Fibroblast of lung (primary cell): Measurements from ENCODE around the gene NAPB. TPM values are rescaled to one million over a fixed set of nuclear protein-coding genes. Genes with fewer than 3 reads are reported as not detected.

ENCODE experiments used
- DNase-seq, 2 donors: peaks; one replicate each; pipeline versions ENCODE4 v3.0.0 to v3.0.0-alpha.2; 2010; ENCODE audit warnings: low read depth in 2 of 2
- H2AFZ ChIP-seq: 2 replicates; pipeline ENCODE4 v1.5.1; 2012; ENCODE audit warnings: low read length, control low read depth, inconsistent platforms
- H3K27ac ChIP-seq: 2 replicates; pipeline ENCODE4 v1.5.1; 2011; ENCODE audit warnings: low read length, control low read depth; ENCODE audit not compliant: insufficient read depth
- H3K27me3 ChIP-seq: 2 replicates; pipeline ENCODE4 v1.5.1; 2011; ENCODE audit warnings: mild to moderate bottlenecking, low read length; ENCODE audit not compliant: control insufficient read depth, insufficient read depth
- H3K36me3 ChIP-seq: 2 replicates; pipeline ENCODE4 v1.5.1; 2011; ENCODE audit warnings: low read length; ENCODE audit not compliant: control insufficient read depth, insufficient read depth
- H3K4me1 ChIP-seq: 2 replicates; pipeline ENCODE4 v1.5.1; 2011; ENCODE audit warnings: low read length; ENCODE audit not compliant: control insufficient read depth, insufficient read depth; ENCODE audit errors: extremely low read depth
- H3K4me2 ChIP-seq: 2 replicates; pipeline ENCODE4 v1.5.1; 2011; ENCODE audit warnings: low read length, control low read depth; ENCODE audit not compliant: insufficient read depth; ENCODE audit errors: extremely low read depth
- H3K4me3 ChIP-seq, 4 experiments: fragments of 200-600 bp in 1 of 4; sonication (generic) in 1 of 4; replicated peaks in 1 of 4; 2 replicates each; pipeline ENCODE4 v1.5.1; 2011 to 2016; ENCODE audit warnings: low read length in 4 of 4, low read depth in 3 of 4, mild to moderate bottlenecking in 3 of 4, control low read depth in 2 of 4, inconsistent platforms in 1 of 4, mixed read lengths in 1 of 4; ENCODE audit not compliant: insufficient read depth in 1 of 4; ENCODE audit errors: control extremely low read depth in 1 of 4
- H3K79me2 ChIP-seq: 2 replicates; pipeline ENCODE4 v1.5.1; 2012; ENCODE audit warnings: mild to moderate bottlenecking, low read length, inconsistent platforms; ENCODE audit not compliant: control insufficient read depth, insufficient read depth
- H3K9ac ChIP-seq: 2 replicates; pipeline ENCODE4 v1.5.1; 2011; ENCODE audit warnings: mild to moderate bottlenecking, low read length, control low read depth; ENCODE audit not compliant: insufficient read depth
- H3K9me3 ChIP-seq: 2 replicates; pipeline ENCODE4 v1.5.1; 2012; ENCODE audit warnings: low read depth, low read length; ENCODE audit not compliant: control insufficient read depth, insufficient read depth
- H4K20me1 ChIP-seq: 2 replicates; pipeline ENCODE4 v1.5.1; 2011; ENCODE audit warnings: low read length; ENCODE audit not compliant: control insufficient read depth, insufficient read depth; ENCODE audit errors: extremely low read depth
- CTCF ChIP-seq, 2 donors: IDR thresholded peaks in 1 of 2; conservative IDR thresholded peaks in 1 of 2; 1 replicate in 1 of 2; 2 replicates in 1 of 2; pipeline ENCODE4 v1.5.1; 2011 to 2012; ENCODE audit warnings: low read length in 2 of 2, control low read depth in 1 of 2, inconsistent platforms in 1 of 2, low read depth in 1 of 2, mild to moderate bottlenecking in 1 of 2
- EZH2 ChIP-seq: IDR thresholded peaks from 2 replicates; pipeline ENCODE4 v1.5.1; 2012; ENCODE audit warnings: low read length, control low read depth, mild to moderate bottlenecking; ENCODE audit errors: missing control alignments
- polyA plus RNA-seq, 2 donors: library from polyadenylated mRNA; depleted of rRNA in 1 of 2; stranded (reverse) in 1 of 2; unstranded in 1 of 2; fragments of >200 nt; gene quantifications; 2 replicates each; pipeline ENCODE4 v1.2.1, GENCODE V29; 2011 to 2012; ENCODE audit warnings: missing spikeins in 1 of 2
- total RNA-seq: library from RNA; depleted of rRNA; stranded (reverse); fragments of >200 nt; gene quantifications from 2 replicates; pipeline ENCODE4 v1.2.1, GENCODE V29; 2014

The NAPB gene
- total and polyA plus RNA-seq, 2 donors (not counting 1 experiment from before 2014, with no cell fraction given) = 5.1 to 12.6 TPM

- H3K27ac ChIP-seq = no peak overlapping the region
- H3K9ac ChIP-seq = no peak overlapping the region
- H3K9me3 ChIP-seq = no peaks in the 10 kb centered on the region
- TF ChIP-seq CTCF (conservative IDR thresholded peaks at IDR 0.05 in 1 of 2, IDR thresholded peaks at IDR 0.05 in 1 of 2; ENCODE audit: low read depth in 1 of 2, low read length in 2 of 2) (no peak), EZH2 (no peak)
- H3K27me3 ChIP-seq = no peaks in the 10 kb centered on the region
- no peaks in the 10 kb centered on the region for H3K79me2 ChIP-seq
- H2AFZ ChIP-seq = no peak overlapping the region
- no peaks in the 10 kb centered on the region for H3K36me3 ChIP-seq
- no peaks in the 10 kb centered on the region for H4K20me1 ChIP-seq
- no peaks in the 10 kb centered on the region for H3K4me1 ChIP-seq
- DNase-seq = no peak
- no peak overlapping the region for H3K4me2 ChIP-seq
- H3K4me3 ChIP-seq = no peak overlapping the region
These were observed 13.4 kb upstream of the NAPB start for GRCh38 chr20:23434521-23435313.

GRCh38 chr20:23433628-23434027, 12.3 kb upstream of the NAPB start:
- no peaks in the 10 kb centered on the region for H3K79me2 ChIP-seq
- no peak overlapping the region for H2AFZ ChIP-seq
- H3K27ac ChIP-seq = no peak overlapping the region
- no peaks in the 10 kb centered on the region for H3K27me3 ChIP-seq
- no peaks in the 10 kb centered on the region for H3K4me1 ChIP-seq
- no peak for DNase-seq
- H4K20me1 ChIP-seq = no peaks in the 10 kb centered on the region
- H3K9ac ChIP-seq = no peak overlapping the region
- TF ChIP-seq CTCF (conservative IDR thresholded peaks at IDR 0.05 in 1 of 2, IDR thresholded peaks at IDR 0.05 in 1 of 2; ENCODE audit: low read depth in 1 of 2, low read length in 2 of 2) = no peak
- no peaks in the 10 kb centered on the region for H3K9me3 ChIP-seq
- no peak overlapping the region for H3K4me2 ChIP-seq
- no peak overlapping the region for H3K4me3 ChIP-seq
- H3K36me3 ChIP-seq = no peaks in the 10 kb centered on the region

GRCh38 chr20:23425129-23425528, 3.8 kb upstream of the NAPB start:
- DNase-seq = no peak
- H4K20me1 ChIP-seq = no peaks in the 10 kb centered on the region
- no peak overlapping the region for H3K27ac ChIP-seq
- H2AFZ ChIP-seq = no peak overlapping the region
- no peaks in the 10 kb centered on the region for H3K27me3 ChIP-seq
- H3K4me2 ChIP-seq = no peak overlapping the region
- TF ChIP-seq EZH2 (no peak), CTCF (conservative IDR thresholded peaks at IDR 0.05 in 1 of 2, IDR thresholded peaks at IDR 0.05 in 1 of 2; ENCODE audit: low read depth in 1 of 2, low read length in 2 of 2) (no peak)
- H3K9me3 ChIP-seq = no peaks in the 10 kb centered on the region
- peaks cover 7% of the 10 kb centered on the region for H3K79me2 ChIP-seq
- H3K9ac ChIP-seq = no peak overlapping the region
- no peaks in the 10 kb centered on the region for H3K36me3 ChIP-seq
- H3K4me1 ChIP-seq = no peaks in the 10 kb centered on the region
- no peak overlapping the region for H3K4me3 ChIP-seq
